ENCODE results near the gene CCDC138.

The CCDC138 gene

GRCh38 chr2:108894766-108895165 lies 108.2 kb downstream of the CCDC138 start:
- no peak for DNase-seq (ENCODE audit: low read depth in 2 of 2)

GRCh38 chr2:108895188-108895587 lies 108.6 kb downstream of the CCDC138 start:
- DNase-seq (ENCODE audit: low read depth in 2 of 2) = no peak

- DNase-seq (ENCODE audit: low read depth in 2 of 2) = no peak
These were observed 110.2 kb downstream of the CCDC138 start for GRCh38 chr2:108896741-108897140.

GRCh38 chr2:108898315-108899082 lies 111.9 kb downstream of the CCDC138 start:
- no peak for DNase-seq (ENCODE audit: low read depth in 2 of 2)

- no peak for DNase-seq (ENCODE audit: low read depth in 2 of 2)
These were observed 118.1 kb downstream of the CCDC138 start for GRCh38 chr2:108904680-108905079.

GRCh38 chr2:108905176-108905575 lies 118.6 kb downstream of the CCDC138 start:
- DNase-seq (ENCODE audit: low read depth in 2 of 2) = no peak

- DNase-seq (ENCODE audit: low read depth in 2 of 2) = no peak
These were observed 119.3 kb downstream of the CCDC138 start for GRCh38 chr2:108905906-108906305.

- DNase-seq (ENCODE audit: low read depth in 2 of 2) = no peak
These were observed 120.0 kb downstream of the CCDC138 start for GRCh38 chr2:108906403-108907077.

GRCh38 chr2:108907822-108908712 lies 121.5 kb downstream of the CCDC138 start:
- no peak for DNase-seq (ENCODE audit: low read depth in 2 of 2)

- no peak for DNase-seq (ENCODE audit: low read depth in 2 of 2)
These were observed 122.1 kb downstream of the CCDC138 start for GRCh38 chr2:108908713-108909070.

- DNase-seq (ENCODE audit: low read depth in 2 of 2) = no peak
These were observed 122.8 kb downstream of the CCDC138 start for GRCh38 chr2:108909275-108909823.

GRCh38 chr2:108910011-108910431 lies 123.5 kb downstream of the CCDC138 start:
- DNase-seq (ENCODE audit: low read depth in 2 of 2) = no peak

GRCh38 chr2:108910541-108911396 lies 124.2 kb downstream of the CCDC138 start:
- no peak for DNase-seq (ENCODE audit: low read depth in 2 of 2)

- no peak for DNase-seq (ENCODE audit: low read depth in 2 of 2)
These were observed 124.8 kb downstream of the CCDC138 start for GRCh38 chr2:108911401-108911800.

GRCh38 chr2:108911807-108912628 lies 125.4 kb downstream of the CCDC138 start:
- DNase-seq (ENCODE audit: low read depth in 2 of 2) = no peak

GRCh38 chr2:108912629-108912902 lies 126.0 kb downstream of the CCDC138 start:
- no peak for DNase-seq (ENCODE audit: low read depth in 2 of 2)

GRCh38 chr2:108916122-108916795 lies 129.7 kb downstream of the CCDC138 start:
- DNase-seq (ENCODE audit: low read depth in 2 of 2) = no peak

GRCh38 chr2:108916796-108917421 lies 130.3 kb downstream of the CCDC138 start:
- DNase-seq (ENCODE audit: low read depth in 2 of 2) = no peak

GRCh38 chr2:108917526-108917925 lies 131.0 kb downstream of the CCDC138 start:
- DNase-seq (ENCODE audit: low read depth in 2 of 2) = no peak

Measured in stimulated activated CD8-positive, alpha-beta memory T cell treated with anti-CD3 and anti-CD28 coated beads, Interleukin-7, amount 100 ng/mL, for 4 hours (primary cell).